Hepatocyte (in vitro differentiated cells): Measurements from ENCODE around the gene OSBP2.

ENCODE experiments used
- EZH2 ChIP-seq: fragments of 200-600 bp; sonication (generic); IDR thresholded peaks from 2 replicates; pipeline ENCODE4 v1.6.1; 2016; ENCODE audit warnings: antibody characterized with exemption, mild to moderate bottlenecking, borderline replicate concordance
- EZH2phosphoT487 ChIP-seq: fragments of 200-600 bp; sonication (generic); IDR thresholded peaks from one replicate; pipeline ENCODE4 v1.6.1; 2018; ENCODE audit warnings: antibody characterized with exemption, mild to moderate bottlenecking, low read depth, moderate library complexity; ENCODE audit not compliant: unreplicated experiment, severe bottlenecking
- TF ChIP-seq, protein P1 (sequence below): fragments of 200-600 bp; sonication (generic); IDR thresholded peaks from 2 replicates; pipeline ENCODE4 v1.5.1; 2016; ENCODE audit warnings: antibody characterized with exemption, mild to moderate bottlenecking; ENCODE audit not compliant: poor library complexity

DNA sequence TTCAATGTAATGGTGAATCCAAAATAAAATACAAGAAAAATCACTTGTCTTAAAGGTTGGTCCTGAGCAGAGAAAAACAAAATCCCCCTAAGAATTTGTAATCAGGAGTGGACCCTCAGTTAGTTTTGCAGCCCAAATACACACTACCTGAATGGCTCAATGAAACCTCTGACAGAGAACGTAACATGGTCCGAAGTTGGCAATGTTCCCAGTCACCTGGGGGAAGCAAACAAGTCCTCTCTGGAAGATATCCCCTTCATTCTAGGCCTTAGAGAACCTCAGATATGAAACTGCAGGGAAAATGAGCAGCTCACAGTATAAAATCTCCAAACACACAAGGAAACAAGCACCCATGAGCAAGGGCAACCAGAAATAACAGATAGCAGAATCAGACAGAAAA lies 215.7 kb downstream of the OSBP2 start:
- TF ChIP-seq, protein P1, sequence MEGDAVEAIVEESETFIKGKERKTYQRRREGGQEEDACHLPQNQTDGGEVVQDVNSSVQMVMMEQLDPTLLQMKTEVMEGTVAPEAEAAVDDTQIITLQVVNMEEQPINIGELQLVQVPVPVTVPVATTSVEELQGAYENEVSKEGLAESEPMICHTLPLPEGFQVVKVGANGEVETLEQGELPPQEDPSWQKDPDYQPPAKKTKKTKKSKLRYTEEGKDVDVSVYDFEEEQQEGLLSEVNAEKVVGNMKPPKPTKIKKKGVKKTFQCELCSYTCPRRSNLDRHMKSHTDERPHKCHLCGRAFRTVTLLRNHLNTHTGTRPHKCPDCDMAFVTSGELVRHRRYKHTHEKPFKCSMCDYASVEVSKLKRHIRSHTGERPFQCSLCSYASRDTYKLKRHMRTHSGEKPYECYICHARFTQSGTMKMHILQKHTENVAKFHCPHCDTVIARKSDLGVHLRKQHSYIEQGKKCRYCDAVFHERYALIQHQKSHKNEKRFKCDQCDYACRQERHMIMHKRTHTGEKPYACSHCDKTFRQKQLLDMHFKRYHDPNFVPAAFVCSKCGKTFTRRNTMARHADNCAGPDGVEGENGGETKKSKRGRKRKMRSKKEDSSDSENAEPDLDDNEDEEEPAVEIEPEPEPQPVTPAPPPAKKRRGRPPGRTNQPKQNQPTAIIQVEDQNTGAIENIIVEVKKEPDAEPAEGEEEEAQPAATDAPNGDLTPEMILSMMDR: no peak
- TF ChIP-seq EZH2 (no peak), EZH2phosphoT487 (no peak)
